ENCODE results near the gene MYEOV. TPM values are rescaled to one million over a fixed set of nuclear protein-coding genes. Genes with fewer than 3 reads are reported as not detected.

The MYEOV gene
- total RNA-seq, 1 donor from 2014 or later = 0.87 TPM

DNA sequence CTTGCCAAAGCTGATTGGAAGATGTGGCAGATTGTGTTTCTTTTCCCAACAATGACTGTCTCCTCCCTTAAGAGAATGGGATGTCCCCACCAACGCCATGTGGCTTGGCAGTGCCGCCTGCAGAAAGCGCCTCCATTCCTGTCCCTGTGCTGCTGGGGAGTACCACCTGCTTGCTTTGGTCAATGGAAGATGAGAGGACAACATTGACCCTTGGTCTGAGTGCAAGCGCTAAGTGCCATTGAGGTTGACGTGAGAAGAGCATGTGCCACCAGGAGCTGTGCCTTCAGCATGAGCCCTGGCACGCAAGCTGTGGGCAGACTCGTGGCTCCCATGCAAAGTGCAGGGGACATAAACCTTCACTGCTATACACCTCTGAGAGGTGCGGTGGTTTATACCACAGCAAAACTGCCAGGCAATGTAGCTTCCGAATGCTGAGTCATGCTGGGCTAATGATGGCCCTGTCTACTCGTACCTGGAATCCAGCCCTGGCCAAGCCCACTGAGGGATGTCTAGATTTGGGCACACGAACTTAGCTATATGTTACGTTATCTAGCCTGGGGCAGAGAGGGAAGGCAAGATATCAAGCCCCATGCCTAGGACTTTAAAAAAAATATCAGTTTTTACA, 41.9 kb downstream of the MYEOV start:
- no peaks in the 10 kb centered on the region for H3K4me1 Mint-ChIP-seq (ENCODE audit: low read depth)
- DNase-seq (ENCODE audit: low spot score) = peak; percentile 39

DNA sequence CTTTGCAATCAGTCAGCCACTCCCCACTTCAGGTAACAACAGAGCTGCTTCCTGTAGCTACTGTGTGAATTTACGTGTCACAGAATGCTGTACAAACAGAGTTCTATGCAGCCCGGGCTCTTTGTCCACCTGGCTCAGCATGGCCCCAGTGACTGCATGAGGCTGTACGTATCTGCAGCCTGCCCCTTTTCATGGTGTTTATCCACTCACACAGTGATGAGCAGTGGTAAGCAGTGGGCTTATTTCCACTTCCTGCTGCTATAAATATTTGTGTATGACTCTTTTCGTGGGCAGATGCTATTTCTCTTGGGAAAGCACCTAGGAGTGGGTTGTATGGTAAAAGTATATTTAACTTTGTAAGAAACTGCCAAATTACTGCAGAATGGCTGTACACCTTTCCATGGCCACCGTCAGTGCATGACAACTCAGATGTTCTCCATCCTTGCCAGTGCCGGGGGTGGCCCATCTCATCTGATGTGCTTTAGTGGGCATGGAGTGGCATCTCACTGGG, 43.3 kb downstream of the MYEOV start:
- no peak overlapping the region for H3K4me3 Mint-ChIP-seq (ENCODE audit: unreplicated experiment)
- no peak overlapping the region for H3K27ac Mint-ChIP-seq (ENCODE audit: unreplicated experiment)

More for the DNA sequence above, 41.9 kb downstream of the MYEOV start:
- no peaks in the 10 kb centered on the region for H3K27me3 Mint-ChIP-seq (ENCODE audit: low read depth)
- H3K9me3 Mint-ChIP-seq (ENCODE audit: low read depth) = peaks cover 9% of the 10 kb centered on the region
- H3K36me3 Mint-ChIP-seq (ENCODE audit: low read depth) = peaks cover 3% of the 10 kb centered on the region
- H3K4me3 Mint-ChIP-seq (ENCODE audit: unreplicated experiment) = no peak overlapping the region
- TF ChIP-seq, protein P1, sequence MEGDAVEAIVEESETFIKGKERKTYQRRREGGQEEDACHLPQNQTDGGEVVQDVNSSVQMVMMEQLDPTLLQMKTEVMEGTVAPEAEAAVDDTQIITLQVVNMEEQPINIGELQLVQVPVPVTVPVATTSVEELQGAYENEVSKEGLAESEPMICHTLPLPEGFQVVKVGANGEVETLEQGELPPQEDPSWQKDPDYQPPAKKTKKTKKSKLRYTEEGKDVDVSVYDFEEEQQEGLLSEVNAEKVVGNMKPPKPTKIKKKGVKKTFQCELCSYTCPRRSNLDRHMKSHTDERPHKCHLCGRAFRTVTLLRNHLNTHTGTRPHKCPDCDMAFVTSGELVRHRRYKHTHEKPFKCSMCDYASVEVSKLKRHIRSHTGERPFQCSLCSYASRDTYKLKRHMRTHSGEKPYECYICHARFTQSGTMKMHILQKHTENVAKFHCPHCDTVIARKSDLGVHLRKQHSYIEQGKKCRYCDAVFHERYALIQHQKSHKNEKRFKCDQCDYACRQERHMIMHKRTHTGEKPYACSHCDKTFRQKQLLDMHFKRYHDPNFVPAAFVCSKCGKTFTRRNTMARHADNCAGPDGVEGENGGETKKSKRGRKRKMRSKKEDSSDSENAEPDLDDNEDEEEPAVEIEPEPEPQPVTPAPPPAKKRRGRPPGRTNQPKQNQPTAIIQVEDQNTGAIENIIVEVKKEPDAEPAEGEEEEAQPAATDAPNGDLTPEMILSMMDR (IDR thresholded peaks at IDR 0.05) = no peak
- no peak overlapping the region for H3K27ac Mint-ChIP-seq (ENCODE audit: unreplicated experiment)

DNA sequence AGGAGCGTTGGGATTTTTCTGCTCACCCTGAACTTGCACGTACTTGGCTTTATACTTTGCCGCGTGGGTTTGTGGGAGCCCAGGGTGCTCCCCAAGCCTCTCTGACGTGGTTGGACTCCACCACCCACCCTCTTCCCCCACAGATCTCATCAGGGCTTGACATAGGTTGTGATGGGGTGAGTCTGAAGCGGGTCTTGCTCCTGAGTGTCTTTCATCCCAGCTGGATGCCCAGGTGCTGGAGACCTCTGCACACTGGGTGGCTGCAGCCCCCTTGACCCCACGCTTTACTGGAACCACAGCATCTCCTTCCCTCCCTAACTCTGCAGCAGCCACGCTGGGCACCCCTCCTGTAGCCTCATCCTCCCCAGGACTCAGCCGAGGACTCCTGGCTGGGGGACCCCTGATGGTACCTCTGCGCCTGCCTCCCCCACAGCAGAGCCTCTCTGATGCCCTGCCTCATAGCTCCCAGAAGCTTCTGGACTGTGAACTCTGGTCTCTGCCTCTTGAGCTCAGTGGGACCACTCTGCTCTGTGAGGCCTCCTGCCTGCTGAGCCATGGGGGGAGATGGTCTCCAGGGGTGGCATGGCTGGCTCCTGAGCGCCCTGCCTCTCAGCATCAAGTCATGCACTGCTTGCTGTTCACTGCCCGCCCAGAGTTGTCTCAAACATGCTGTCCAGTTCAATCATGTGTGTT, 45.2 kb downstream of the MYEOV start:
- Mint-ChIP-seq H3K27me3 (ENCODE audit: low read depth) (peaks cover 1% of the 10 kb centered on the region), H3K4me3 (ENCODE audit: unreplicated experiment) (no peak overlapping the region), H3K9me3 (ENCODE audit: low read depth) (peaks cover 4% of the 10 kb centered on the region), H3K27ac (ENCODE audit: unreplicated experiment) (no peak overlapping the region), H3K4me1 (ENCODE audit: low read depth) (no peaks in the 10 kb centered on the region), H3K36me3 (ENCODE audit: low read depth) (peaks cover 3% of the 10 kb centered on the region)
- TF ChIP-seq, protein P1 (IDR thresholded peaks at IDR 0.05) = no peak
- DNase-seq (ENCODE audit: low spot score) = peak; percentile 68

More for the DNA sequence above, 43.3 kb downstream of the MYEOV start:
- Mint-ChIP-seq H3K4me1 (ENCODE audit: low read depth) (no peaks in the 10 kb centered on the region), H3K36me3 (ENCODE audit: low read depth) (peaks cover 3% of the 10 kb centered on the region), H3K27me3 (ENCODE audit: low read depth) (no peaks in the 10 kb centered on the region), H3K9me3 (ENCODE audit: low read depth) (peaks cover 4% of the 10 kb centered on the region)
- TF ChIP-seq, protein P1 (IDR thresholded peaks at IDR 0.05) = no peak
- DNase-seq (ENCODE audit: low spot score) = peak; percentile 34

DNA sequence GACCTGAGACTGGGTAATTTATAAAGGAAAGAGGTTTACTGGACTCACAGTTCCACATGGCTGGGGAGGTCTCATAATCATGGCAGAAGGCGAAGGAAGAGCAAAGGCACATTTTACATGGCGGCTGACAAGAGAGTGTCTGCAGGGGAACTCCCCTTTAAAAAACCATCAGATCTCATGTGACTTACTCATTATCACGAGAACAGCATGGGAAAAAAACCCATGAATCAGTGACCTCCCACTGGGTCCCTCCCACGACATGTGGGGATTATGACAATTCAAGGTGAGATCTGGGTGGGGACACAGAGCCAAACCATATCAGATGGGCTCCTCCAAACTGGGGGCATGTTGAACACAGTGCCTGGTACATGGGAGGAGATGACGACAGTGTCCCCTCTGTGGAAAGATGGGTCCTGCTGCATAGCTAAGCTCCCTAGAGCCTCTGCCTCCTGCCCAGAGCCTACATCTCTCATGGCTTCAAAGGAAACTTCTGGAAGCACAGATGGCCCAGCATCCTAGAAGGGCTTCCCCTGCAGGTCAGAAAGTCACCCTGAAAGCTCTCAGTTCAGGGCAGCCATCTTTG, 46.1 kb downstream of the MYEOV start:
- Mint-ChIP-seq H3K9me3 (ENCODE audit: low read depth) (peaks cover 4% of the 10 kb centered on the region), H3K27ac (ENCODE audit: unreplicated experiment) (no peak overlapping the region), H3K4me3 (ENCODE audit: unreplicated experiment) (no peak overlapping the region), H3K4me1 (ENCODE audit: low read depth) (no peaks in the 10 kb centered on the region), H3K27me3 (ENCODE audit: low read depth) (peaks cover 1% of the 10 kb centered on the region), H3K36me3 (ENCODE audit: low read depth) (peaks cover 3% of the 10 kb centered on the region)
- TF ChIP-seq, protein P1 (IDR thresholded peaks at IDR 0.05) = no peak
- peak; percentile 18 for DNase-seq (ENCODE audit: low spot score)

DNA sequence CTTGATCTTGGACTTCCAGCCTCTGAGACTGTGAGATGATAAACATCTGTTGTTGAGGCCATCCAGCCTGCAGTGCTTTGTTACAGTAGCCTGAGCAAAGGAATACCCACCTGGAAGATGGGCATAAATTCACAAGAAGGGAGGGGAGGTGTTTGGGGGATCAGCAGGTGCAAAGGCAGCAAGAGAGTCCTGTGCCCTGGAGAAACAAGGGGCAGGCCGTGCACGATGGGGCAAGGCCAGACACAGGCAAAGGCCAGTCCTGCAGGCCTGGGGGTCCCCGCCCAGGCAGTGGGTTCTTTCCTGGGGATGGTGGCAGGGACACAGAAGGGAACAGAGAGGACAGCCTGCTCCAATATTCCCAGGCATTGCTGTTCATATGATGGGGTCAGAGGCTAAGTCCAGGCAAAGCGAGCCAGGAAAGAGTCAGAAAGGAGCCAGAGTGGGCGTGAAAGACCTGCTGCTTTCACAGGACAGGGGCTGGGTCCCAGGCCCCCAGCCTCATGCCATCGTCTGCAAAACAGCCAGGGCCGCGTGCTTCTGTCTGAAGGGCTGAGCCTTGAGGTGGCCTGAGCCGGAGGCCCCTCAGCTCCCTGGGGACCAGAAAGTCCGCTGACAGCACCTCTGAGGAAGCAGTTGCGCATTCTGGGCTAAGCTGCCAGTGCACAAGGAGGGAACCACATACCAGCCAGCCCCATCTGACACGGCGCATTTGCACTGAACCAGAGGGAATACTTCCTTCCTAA, 48.8 kb downstream of the MYEOV start:
- peaks cover 4% of the 10 kb centered on the region for H3K9me3 Mint-ChIP-seq (ENCODE audit: low read depth)
- H3K4me1 Mint-ChIP-seq (ENCODE audit: low read depth) = no peaks in the 10 kb centered on the region
- H3K36me3 Mint-ChIP-seq (ENCODE audit: low read depth) = peaks cover 3% of the 10 kb centered on the region
- H3K4me3 Mint-ChIP-seq (ENCODE audit: unreplicated experiment) = no peak overlapping the region
- no peak overlapping the region for H3K27ac Mint-ChIP-seq (ENCODE audit: unreplicated experiment)
- DNase-seq (ENCODE audit: low spot score) = peak; percentile 83
- peaks cover 1% of the 10 kb centered on the region for H3K27me3 Mint-ChIP-seq (ENCODE audit: low read depth)
- TF ChIP-seq, protein P1 (IDR thresholded peaks at IDR 0.05) = no peak
